ENCODE data around the gene PTPRD.

The PTPRD gene

GRCh38 chr9:10612641-10613398 is at the start of gene PTPRD:
TSS of gene PTPRD (minus strand) at chr9:10613002.
- peak; percentile 48 to 79 for DNase-seq

- no peak for DNase-seq
These were observed 49.2 kb upstream of the PTPRD start for GRCh38 chr9:10661994-10662393.

- no peak for DNase-seq
These were observed 48.6 kb upstream of the PTPRD start for GRCh38 chr9:10661376-10661775.

GRCh38 chr9:10651012-10651411 is 38.2 kb upstream of the PTPRD start:
- no peak for DNase-seq

- DNase-seq = no peak
These were observed 36.3 kb upstream of the PTPRD start for GRCh38 chr9:10649076-10649475.

GRCh38 chr9:10633785-10634184 is 21.0 kb upstream of the PTPRD start:
- no peak for DNase-seq

- no peak for DNase-seq
These were observed 1.5 kb upstream of the PTPRD start for GRCh38 chr9:10614196-10614800.

- peak; percentile 35 to 46 for DNase-seq
These were observed 617 bp upstream of the PTPRD start for GRCh38 chr9:10613419-10613818.

GRCh38 chr9:10605388-10605787 is 7.4 kb downstream of the PTPRD start:
- no peak for DNase-seq

GRCh38 chr9:10604927-10605326 is 7.9 kb downstream of the PTPRD start:
- no peak for DNase-seq

GRCh38 chr9:10597801-10598200 is 15.0 kb downstream of the PTPRD start:
- no peak for DNase-seq

- DNase-seq = no peak
These were observed 18.3 kb downstream of the PTPRD start for GRCh38 chr9:10594482-10594881.

GRCh38 chr9:10586407-10586806 is 26.4 kb downstream of the PTPRD start:
- no peak for DNase-seq

- DNase-seq = no peak
These were observed 41.1 kb downstream of the PTPRD start for GRCh38 chr9:10571699-10572098.

- no peak for DNase-seq
These were observed 46.0 kb downstream of the PTPRD start for GRCh38 chr9:10566848-10567247.

- no peak for DNase-seq
These were observed 50.0 kb downstream of the PTPRD start for GRCh38 chr9:10562581-10563343.

GRCh38 chr9:10548348-10548747 is 64.5 kb downstream of the PTPRD start:
- no peak for DNase-seq

- no peak for DNase-seq
These were observed 74.7 kb downstream of the PTPRD start for GRCh38 chr9:10538073-10538472.

- DNase-seq = no peak
These were observed 78.0 kb downstream of the PTPRD start for GRCh38 chr9:10534850-10535249.

GRCh38 chr9:10525972-10526371 is 86.8 kb downstream of the PTPRD start:
- DNase-seq = no peak

- no peak for DNase-seq
These were observed 89.6 kb downstream of the PTPRD start for GRCh38 chr9:10523164-10523563.

GRCh38 chr9:10512144-10512543 is 100.7 kb downstream of the PTPRD start:
- no peak for DNase-seq

- DNase-seq = no peak
These were observed 123.9 kb downstream of the PTPRD start for GRCh38 chr9:10488937-10489336.

GRCh38 chr9:10479172-10479571 is 133.6 kb downstream of the PTPRD start:
- DNase-seq = peak in 1 of 2 experiments; percentile 3

Data from NCI-H524 (cell line).